Putamen (tissue), 1 donor: ENCODE measurements around the gene PRR22.

Experiments
- DNase-seq: peaks from one replicate; pipeline ENCODE4 v3.0.0-alpha.2; 2016; ENCODE audit warnings: low spot score

PRR22 gene

DNA sequence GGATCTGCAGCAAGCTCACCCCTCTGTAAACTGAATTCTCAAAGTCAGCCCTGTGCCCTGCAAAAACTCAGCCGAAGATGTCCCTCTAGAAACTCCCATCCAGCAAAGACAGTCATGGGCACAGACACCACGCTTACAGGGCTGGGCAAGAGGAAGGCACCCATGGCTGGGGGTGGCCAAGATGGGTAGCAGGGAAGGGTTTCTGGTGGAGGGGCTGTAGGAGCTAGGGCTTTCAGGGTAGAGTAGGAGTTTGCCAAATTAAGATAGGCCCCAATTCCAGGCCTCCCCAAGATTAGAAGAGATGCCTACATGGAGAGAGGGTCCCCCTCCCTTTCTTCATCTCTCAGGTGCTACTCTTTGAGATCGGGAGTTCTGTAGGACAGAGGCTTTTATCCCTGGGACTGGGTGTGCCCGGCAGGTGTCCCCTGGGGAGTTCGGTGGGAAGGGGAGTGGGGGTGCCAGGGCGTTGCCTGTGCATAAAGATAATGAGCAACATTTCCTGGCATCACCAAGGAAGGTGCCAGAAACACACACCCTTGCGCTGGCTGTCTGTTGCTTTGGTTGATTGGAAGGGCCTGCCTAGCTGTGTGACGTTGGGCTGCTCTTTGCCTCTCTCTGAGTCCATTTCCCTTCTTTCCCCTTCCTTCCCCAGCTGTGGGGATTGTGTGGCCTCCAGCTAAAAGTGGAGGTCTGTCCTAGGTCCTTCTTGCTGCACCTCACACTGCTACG lies 29.7 kb upstream of the PRR22 start:
- no peak for DNase-seq

DNA sequence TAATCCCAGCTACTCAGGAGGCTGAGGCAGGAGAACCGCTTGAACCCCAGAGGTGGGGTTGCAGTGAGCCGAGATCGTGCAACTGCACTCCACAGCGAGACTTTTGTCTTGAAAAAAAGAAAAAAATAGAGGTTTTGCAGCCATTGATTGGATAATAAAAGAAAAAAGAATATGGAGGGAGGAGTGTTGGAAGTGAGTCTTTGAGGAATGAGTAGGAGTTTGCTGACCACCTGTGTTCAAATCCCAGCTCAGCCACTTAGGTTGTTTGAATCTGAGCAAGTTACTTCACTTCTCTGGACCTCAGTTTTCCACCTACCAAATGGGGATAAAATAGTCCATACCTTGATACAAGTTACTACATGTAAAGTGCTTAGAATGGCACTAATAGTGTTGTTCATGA lies 26.6 kb upstream of the PRR22 start:
- no peak for DNase-seq

DNA sequence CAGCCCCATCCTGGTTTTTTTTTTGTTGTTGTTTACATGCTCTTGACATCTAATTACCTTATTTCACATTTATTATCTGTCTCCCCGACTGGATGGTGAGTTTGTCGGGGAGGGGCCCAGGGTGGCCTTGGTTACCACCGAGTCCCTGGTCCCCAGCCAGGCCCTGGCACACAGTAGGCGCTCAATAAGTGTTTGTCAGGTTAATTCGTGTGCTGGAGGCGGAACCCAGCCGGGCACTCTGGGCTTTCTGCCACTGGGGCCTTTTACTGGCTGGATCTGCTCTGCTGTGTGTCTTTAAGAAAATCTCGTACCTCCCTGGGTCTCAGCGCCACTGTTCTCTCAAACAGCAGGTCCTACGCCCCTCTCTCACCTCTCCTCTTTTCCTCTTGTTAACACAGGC lies 24.9 kb upstream of the PRR22 start:
- DNase-seq, result no peak

DNA sequence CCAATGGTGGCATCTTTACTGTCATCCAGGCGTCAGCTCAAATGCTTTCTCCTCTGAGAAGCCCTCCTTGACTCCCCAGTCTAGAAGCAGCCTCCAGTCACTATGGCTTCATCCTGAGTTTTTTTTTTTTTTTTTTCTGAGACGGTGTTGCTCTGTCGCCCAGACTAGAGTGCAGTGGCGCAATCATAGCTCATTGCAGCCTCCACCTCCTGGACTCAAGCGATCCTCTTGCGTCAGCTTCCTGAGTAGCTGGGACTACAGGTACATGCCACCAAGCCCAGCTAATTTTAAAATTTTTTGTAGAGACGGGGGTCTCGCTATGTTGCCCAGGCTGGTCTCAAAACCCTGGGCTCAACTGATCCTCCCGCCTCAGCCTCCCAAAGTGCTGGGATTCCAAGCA lies 24.5 kb upstream of the PRR22 start:
- no peak for DNase-seq

DNA sequence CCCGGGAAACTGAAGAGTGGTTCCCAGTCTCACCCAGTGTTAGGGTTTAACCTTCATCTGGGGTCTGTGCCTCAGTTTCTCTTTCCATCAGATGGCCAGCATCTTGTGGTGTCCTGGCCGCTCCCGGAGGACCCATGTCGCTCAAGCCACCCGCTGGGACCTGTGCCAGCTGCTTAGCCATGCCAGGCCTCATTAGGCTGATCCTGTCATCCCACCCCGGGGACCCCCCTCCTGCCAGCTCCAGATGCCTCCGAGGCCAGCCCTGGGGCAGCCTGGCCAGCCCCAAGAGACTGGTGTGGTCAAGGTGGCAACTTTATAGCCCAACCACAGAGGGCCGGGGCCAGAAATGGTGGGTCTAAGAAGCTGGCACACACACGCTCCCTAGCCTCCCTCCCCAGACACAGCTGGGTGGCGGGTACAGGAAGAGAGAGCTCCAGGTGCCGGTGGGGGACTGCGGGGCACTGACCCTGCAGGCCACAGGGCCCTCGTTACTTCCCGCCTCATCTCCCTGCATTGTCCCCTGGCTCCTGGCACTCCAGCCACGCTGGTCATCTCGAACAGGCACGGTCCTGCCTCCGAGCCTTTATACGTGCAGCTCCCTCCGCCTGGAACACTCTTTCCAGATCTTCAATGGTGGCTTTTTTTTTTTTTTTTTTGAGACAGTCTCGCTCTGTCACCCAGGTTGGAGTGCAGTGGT lies 23.7 kb upstream of the PRR22 start:
- no peak for DNase-seq

DNA sequence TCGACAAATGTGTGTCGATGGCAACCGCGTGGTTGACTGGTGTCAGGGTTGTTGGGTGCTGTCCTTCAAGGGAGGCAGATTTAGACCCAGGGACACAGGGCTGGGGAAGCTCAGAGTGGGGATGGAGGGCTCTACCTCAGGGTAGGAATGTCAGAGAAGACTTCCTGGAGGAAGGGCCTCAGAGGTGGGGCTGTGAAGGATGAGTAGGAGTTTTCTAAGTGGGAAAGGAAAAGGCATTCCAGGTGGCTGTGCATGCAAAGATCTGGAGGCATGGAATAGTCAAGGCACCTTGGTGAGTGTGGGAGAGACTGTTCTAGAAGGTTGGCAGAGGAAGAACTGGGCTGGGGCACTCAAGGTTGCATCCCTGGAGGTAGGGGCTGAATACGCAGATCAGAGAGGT lies 22.4 kb upstream of the PRR22 start:
- no peak for DNase-seq

DNA sequence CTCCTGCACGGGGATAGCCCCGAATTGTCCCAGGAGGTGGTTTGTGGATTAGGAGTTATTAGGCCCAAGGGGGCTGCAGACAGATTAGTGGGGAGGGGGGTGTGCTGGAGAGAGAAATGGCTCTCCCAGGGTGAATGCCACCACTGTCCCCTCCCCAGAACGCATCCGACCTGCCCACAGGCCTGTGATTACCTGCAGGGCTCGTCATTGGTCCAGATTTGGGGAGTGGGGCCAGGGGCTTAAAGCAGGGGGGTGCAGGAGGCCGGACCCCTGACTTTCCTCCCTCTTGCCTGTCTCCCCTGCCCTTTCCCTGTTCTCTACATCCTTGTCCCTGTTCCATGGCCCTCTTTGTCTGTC lies 21.6 kb upstream of the PRR22 start:
- no peak for DNase-seq

DNA sequence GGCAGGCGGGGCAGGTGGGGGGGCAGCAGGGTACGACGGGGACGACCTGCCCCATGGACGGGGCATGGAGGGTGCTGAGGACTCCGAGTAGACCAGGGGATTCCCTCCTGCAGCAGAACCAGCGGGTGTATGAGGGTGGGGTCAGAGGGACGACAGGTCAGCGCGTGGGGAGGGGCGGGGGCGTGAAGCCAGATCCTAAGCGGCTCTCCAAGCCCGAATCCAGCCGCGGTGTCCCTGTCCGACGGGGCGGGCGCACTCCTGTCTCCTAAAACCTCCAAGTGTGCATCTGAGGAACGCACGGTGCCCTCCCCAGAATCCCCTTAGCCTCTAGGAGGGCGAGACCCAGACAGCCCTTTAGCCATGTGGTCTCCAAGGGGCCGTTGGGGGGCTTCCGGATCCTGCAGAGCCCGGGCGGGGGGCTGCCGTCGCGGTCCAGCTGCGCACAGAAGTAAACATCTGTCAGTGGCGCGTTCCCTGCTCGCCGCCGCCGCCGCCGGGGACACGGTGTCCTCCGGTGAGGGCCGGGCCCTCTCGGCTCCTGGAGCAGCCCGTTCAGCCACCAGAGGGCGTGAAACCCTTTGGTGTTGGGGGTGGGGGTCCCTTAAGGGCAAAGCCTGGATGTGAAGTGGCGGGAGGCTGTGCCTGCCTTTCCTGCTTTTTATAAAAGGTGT lies 21.1 kb upstream of the PRR22 start:
- no peak for DNase-seq

DNA sequence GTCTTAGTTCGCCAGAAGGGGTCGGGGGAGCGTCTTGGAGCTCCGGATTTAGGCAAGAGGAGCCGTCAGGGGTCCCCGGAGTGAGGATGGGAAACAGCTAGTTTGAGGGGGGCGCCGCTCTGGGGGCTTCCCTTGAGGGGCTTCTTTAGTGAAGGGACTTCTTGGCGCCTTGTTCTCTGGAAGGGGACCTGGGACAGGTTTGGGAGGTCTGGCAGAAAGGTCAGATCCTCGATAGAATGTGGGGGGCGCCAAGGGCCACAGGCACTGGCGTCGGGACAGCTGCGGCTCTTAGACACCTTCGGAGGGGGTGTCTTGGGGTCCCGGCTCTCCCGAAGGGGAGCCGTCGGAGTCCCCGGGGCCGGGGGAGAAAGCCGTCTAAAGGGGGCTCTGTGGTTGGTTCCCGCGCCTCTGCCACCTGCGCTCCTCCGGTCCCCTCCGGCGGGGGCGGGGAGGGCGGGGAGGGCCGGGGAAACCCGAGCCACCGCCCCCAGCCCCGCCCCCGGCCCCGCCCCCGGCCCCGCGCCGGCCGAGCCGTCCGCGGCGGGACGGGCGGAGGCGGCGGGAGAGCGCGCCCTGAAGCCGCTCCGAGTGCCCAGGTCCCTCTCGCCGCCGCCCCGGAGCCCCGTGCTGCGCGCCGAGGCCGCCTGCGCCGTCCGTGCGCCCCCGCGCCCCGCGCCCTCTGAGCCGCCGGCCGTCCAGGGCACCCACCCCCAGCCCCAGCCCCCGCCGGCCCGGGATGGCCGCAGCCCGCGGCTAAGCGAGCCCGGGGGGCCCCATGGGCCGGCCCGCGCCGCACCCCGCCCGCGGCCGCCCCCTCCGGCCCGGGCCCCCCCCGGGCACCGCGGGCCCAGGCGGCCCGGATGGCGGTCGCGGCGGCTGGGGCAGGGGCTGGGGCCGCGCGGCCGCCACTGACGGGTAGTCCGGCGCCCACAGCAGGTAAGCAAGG lies 20.2 kb upstream of the PRR22 start, which contains the start of gene NRTN:
NRTN (plus strand) TSS at position 552 of the 946 bp plus-strand sequence. CDS start 19,099 bp downstream, outside the sequence.
- no peak for DNase-seq

DNA sequence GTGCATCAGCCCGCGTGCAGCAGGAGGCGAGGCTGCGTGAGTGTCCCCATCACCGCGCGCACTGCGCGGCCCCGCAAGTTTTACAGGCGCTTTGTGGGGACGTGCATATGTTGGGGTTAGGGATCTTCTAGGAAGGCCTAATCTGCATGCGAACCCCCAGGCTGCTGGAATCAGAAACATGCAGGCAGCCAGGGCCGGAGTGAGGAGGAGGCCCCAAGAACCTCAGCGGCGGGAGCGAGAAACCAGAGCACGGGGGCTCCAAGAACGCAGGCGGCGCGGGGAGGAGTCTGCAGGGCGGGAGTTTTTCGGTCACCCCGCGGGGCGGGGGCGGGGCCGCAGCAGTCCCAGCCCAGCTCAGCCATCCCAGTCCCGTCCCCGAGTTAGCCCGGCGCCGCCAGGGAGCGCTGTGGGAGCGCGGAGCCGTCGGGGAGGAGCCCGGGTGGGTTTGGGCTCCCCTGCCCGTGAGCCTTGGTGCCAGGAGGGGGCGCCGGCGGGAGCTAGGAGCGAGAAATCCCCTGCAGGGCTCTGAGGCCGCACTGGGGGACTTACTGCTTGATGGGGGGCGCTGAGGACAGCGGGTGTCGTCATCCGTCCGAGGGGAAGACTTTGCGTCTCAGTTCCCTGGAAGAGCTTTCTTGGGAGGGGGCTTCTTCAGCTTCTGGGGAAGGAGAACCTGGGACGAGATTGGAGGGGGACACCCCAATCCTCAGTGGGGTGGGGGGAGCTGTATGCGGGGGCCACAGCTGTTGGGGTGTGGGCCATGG lies 19.4 kb upstream of the PRR22 start:
- no peak for DNase-seq

DNA sequence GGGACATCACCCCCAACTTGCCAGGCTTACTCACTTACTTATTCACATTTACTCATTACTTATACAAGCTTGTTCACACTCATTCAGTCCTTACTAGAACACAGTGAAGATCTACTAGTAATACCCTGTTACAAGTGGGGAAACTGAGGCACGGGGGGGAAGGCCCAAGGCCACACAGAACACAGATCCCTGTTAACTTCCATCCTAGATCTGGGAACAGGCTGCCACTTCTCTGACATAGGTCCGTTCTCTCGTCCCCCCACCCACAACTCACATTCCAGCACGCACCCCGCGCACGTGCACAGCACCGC lies 18.9 kb upstream of the PRR22 start:
- no peak for DNase-seq

DNA sequence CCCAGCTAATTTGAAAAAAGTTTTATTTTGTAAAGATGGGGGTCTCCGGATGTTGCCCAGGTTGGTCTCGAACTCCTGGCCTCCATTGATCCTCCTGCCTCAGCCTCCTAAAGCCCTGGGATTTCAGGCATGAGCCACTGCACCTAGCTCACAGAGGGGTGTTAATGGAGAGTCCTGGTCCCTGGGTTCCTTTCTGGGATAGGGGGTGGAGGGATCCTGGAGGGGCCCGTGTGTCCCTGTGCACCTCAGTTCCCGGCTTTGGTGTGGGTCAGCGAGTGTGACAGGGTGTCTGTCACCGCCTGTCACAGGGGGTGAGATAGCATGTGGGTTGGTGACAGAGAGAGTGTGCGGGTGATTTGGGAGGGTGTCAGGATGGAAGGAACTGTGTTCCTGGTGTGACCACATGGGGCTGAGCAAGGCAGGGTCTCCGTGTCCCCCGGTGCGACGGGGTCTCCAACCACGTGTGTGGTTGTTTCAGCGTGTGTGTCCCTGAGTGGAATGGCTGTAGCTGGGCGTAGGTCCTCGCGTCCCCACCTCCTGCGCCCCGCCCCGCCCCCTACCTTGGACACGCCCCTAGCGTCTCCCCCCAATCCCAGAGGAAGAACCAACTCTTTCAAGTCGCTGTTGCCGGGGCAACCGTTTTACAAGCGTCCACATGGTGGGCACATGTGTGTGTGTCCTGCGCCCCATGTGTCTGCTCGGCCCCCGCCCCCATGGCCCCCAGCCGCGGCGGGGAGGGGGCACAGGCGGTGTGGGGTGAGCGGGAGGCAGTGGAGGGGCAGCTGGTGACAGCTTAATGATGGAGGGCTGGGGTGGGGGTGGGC lies 17.5 kb upstream of the PRR22 start:
- DNase-seq, result no peak

DNA sequence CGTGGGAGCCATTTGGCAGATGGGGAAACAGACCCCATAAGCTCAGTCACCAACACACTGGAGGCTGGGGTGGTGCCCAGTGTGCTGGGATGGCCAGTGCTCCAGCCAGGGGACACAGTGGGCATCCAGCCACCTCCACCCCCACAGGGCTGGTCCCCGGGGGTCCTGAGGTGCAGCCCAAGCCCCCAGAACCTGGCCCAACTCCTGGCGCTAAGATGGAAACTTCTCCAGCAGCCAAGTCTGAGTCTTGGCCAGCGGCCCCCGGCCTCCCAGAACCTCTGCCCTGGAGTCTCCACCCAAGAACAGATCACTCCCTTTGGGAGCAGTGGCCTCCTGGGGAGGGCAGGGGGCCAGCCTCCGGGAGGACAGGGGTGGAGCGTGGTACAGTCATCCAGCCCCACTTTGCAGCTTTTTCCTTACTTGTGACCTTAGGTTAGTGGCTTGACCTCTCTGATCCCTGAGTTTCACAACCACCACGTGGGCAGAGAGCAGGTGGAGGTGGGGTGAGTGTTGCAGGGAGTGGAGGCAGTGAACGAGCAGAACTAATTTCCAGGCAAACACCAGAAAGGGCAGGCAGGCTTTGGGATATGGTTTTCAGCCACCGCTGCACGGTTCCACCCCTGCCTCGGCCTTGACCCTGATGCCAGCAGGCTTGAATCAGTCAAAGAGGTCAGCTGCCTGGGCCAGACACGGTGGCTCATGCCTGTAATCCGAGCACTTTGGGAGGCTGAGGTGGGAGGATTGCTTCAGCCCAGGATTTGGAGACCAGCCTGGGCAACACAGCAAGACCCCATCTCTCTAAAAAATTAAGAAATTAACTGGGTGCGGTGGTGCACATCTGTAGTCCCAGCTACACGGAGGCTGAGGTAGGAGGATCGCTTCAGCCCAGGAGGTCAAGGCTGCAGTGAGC lies 16.1 kb upstream of the PRR22 start:
- no peak for DNase-seq

DNA sequence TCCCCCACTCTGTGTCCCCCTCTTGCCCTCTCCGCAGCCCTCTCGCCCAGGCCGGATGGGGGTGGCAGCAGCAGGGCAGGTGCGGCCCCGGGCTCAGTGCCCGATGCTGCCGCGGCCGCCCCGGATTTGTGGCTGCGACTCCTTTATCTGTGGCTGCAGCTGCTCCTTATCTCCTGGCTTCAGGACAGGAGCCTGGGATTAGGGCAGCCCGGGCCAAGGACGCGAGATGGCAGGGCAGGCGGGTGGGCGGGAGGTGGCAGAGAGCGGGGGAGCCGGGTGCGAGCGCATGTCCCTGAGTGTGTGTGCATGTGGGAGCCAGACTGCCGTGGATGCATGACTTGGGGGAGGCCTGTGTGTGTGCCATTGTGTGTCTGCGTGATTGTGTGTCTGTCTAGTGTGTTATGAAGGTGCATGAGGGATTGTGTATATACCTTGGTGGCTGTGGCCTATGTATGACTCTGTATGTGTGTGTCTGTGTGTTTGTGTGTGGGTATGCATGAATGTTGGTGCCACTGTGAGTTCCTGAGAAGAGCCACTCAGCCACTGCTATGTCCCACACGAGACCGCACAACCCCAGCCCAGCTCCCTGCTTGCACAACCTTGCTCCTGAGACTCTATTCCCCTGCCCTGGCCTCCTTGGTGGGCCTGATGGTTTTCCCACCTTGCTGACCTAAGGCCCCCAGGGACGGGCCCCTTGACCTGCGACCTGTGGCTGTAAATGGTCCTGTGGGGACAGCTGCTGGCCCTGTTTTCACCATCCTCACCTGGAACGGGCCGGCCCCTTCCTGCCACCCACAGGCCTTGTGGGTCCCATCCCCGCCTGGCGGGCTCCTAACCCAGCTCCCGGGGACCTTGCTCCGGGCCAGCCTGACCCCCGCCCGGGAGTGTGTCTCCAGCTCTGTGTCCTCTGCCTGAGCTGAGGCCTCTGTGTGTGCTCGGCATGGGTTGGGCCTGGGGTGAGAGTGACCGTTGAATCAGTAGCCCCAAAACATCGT lies 15.0 kb upstream of the PRR22 start:
- no peak for DNase-seq

DNA sequence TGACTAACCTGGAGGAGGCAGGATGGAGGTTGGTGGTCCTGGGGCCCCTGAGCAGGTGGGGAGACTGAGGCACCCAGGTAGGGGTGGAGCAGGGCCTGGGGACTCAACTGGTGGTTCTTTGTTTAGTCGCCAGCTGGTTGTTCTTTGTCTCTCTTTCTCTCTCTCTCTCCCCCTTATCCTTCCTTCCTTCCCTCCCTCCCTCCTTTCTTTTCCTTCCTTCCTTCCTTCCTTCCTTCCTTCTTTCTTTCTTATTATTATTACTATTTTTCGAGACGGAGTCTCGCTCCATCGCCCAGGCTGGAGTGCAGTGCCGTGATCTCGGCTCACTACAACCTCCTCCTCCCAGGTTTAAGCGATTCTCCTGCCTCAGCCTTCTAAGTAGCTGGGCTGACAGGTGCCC lies 13.7 kb upstream of the PRR22 start:
- no peak for DNase-seq

DNA sequence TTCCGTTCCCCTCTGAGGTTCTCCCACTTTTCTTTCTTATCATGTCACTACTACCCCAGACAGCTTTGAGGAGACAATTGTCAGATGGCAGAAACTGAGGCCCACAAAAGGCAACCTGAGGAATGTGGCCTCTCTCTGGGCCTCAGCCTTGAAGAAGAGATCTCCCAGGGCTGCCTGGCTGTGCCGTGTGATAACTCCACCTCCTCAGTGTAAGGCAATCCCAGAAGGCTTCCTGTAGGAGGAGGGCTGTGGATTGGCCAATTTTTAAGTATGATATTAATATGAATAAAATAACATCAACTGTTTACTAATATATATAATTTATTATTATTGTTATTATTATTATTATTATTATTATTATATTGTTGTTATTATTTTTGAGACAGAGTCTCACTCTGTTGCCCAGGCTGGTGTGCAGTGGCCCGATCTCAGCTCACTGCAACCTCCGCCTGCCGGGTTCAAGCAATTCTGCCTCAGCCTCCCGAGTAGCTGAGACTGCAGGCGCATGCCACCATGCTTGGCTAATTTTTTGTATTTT lies 10.9 kb upstream of the PRR22 start:
- no peak for DNase-seq

DNA sequence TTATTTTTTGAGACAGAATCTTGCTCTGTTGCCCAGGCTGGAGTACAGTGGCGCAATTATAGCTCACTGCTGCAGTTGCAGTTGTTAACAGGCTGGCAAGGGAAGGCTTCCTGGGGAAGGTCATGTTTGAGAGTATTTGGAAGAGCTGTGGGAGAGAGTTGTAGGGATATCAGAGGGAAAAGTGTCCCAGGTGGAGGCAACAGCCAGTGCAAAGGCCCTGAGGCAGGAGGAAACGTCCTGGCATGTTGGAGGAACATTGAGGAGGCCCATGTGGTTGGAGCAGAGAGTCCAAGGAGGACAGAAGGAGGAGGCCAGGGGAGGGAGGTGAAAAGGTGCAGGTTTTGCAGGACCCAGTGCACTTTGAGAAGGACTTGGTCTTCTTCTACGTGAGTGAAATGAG lies 8.6 kb upstream of the PRR22 start:
- DNase-seq, result no peak

DNA sequence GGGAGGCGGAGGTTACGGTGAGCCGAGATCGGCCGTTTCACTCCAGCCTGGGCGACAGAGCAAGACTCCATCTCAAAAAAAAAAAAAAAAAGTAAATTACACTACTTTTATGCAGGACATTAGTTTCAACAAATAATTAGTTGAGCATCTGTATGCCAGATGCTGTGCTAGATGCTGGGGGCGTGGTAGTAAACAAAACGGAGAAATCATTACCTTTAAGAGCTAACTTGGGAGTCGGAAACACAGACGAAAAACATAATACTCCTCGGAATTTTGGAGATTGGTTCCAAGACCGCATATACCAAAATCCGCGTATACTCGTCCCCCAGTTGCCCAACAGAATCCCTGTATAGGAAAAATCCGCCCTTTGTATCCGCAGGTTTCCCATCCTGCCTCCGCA lies 7.7 kb upstream of the PRR22 start:
- no peak for DNase-seq
